GM12878 (cell line): ENCODE results near the gene PLRG1.
"Not testable (repeated sequence)": the region's sequence is repeated elsewhere in the genome, so short reads cannot be mapped to it uniquely, and the experiment has no call there.

Source experiments
- IKZF2 ChIP-seq, 2 experiments: fragments of 450-650 bp; IDR thresholded peaks; 2 replicates each; pipeline ENCODE4 v1.6.1; 2017; ENCODE audit warnings: mild to moderate bottlenecking in 2 of 2, moderate library complexity in 2 of 2
- ZZZ3 ChIP-seq: IDR thresholded peaks from 2 replicates; pipeline ENCODE4 v1.6.1; 2011; ENCODE audit warnings: low read depth; ENCODE audit not compliant: control insufficient read depth, insufficient read length

GRCh38 chr4:154594343-154594742 lies 44.1 kb upstream of the PLRG1 start:
- TF ChIP-seq IKZF2 (IDR thresholded peaks at IDR 0.05); ZZZ3: not testable (repeated sequence)
